Dendritic cell treated with granulocyte-macrophage colony-stimulating factor and Interleukin-4, amounts not matched to agents 40 ng/mL and 50 ng/mL, for 4 days (primary cell): Measurements from ENCODE around the gene RPS19.

ENCODE experiments used
- H3K27ac Mint-ChIP-seq: one replicate; pipeline ENCODE4 v1.8.0; 2022; ENCODE audit warnings: mild to moderate bottlenecking, mixed read lengths
- H3K27me3 Mint-ChIP-seq: one replicate; pipeline ENCODE4 v1.8.0; 2022; ENCODE audit warnings: mild to moderate bottlenecking, mixed read lengths
- H3K36me3 Mint-ChIP-seq: one replicate; pipeline ENCODE4 v1.8.0; 2022; ENCODE audit warnings: low read depth, mixed read lengths
- H3K4me1 Mint-ChIP-seq: one replicate; pipeline ENCODE4 v1.8.0; 2022; ENCODE audit warnings: low read depth, mixed read lengths
- H3K4me3 Mint-ChIP-seq: one replicate; pipeline ENCODE4 v1.8.0; 2022; ENCODE audit warnings: mild to moderate bottlenecking, moderate library complexity, mixed read lengths
- H3K9me3 Mint-ChIP-seq: one replicate; pipeline ENCODE4 v1.8.0; 2022; ENCODE audit warnings: mixed read lengths
- intact Hi-C: fragments of 100-400 bp; cut with micrococcal nuclease; formaldehyde crosslinking; loops from one replicate; pipeline ENCODE4 v1.15.0; 2022

RPS19 gene

GRCh38 chr19:41890936-41891335 lies 30.9 kb downstream of the RPS19 start:
- Mint-ChIP-seq H3K9me3 (no peaks in the 10 kb centered on the region), H3K27me3 (no peaks in the 10 kb centered on the region), H3K4me3 (no peak overlapping the region), H3K27ac (no peak overlapping the region), H3K4me1 (peaks cover 25% of the 10 kb centered on the region), H3K36me3 (peaks cover 95% of the 10 kb centered on the region)
- intact Hi-C loops = no loop called here

GRCh38 chr19:41892173-41892902 lies 32.3 kb downstream of the RPS19 start:
- H3K9me3 Mint-ChIP-seq = no peaks in the 10 kb centered on the region

GRCh38 chr19:41893899-41894298 lies 33.8 kb downstream of the RPS19 start:
- H3K27me3 Mint-ChIP-seq = no peaks in the 10 kb centered on the region
- H3K4me3 Mint-ChIP-seq = no peak overlapping the region
- intact Hi-C loops = no loop called here
- H3K9me3 Mint-ChIP-seq = no peaks in the 10 kb centered on the region
- H3K4me1 Mint-ChIP-seq = no peaks in the 10 kb centered on the region
- H3K36me3 Mint-ChIP-seq = peaks cover 96% of the 10 kb centered on the region
- H3K27ac Mint-ChIP-seq = no peak overlapping the region

More at GRCh38 chr19:41892173-41892902, 32.3 kb downstream of the RPS19 start:
- H3K36me3 Mint-ChIP-seq = peaks cover 96% of the 10 kb centered on the region
- no peak overlapping the region for H3K4me3 Mint-ChIP-seq
- no peak overlapping the region for H3K27ac Mint-ChIP-seq
- intact Hi-C loops = no loop called here
- no peaks in the 10 kb centered on the region for H3K27me3 Mint-ChIP-seq
- H3K4me1 Mint-ChIP-seq = peaks cover 11% of the 10 kb centered on the region

GRCh38 chr19:41894350-41894749 lies 34.3 kb downstream of the RPS19 start:
- Mint-ChIP-seq H3K27ac (no peak overlapping the region), H3K27me3 (no peaks in the 10 kb centered on the region), H3K4me3 (no peak overlapping the region), H3K36me3 (peaks cover 96% of the 10 kb centered on the region), H3K9me3 (no peaks in the 10 kb centered on the region), H3K4me1 (no peaks in the 10 kb centered on the region)
- intact Hi-C loops = no loop called here

- no peak overlapping the region for H3K27ac Mint-ChIP-seq
- H3K27me3 Mint-ChIP-seq = no peaks in the 10 kb centered on the region
- no peaks in the 10 kb centered on the region for H3K9me3 Mint-ChIP-seq
- H3K36me3 Mint-ChIP-seq = peaks cover 96% of the 10 kb centered on the region
- H3K4me3 Mint-ChIP-seq = no peak overlapping the region
- intact Hi-C loops = no loop called here
- no peaks in the 10 kb centered on the region for H3K4me1 Mint-ChIP-seq
Observed at GRCh38 chr19:41895745-41896580, 35.9 kb downstream of the RPS19 start.

GRCh38 chr19:41896581-41896942 lies 36.5 kb downstream of the RPS19 start:
- no peak overlapping the region for H3K27ac Mint-ChIP-seq
- no peaks in the 10 kb centered on the region for H3K27me3 Mint-ChIP-seq
- no peaks in the 10 kb centered on the region for H3K9me3 Mint-ChIP-seq
- H3K4me1 Mint-ChIP-seq = no peaks in the 10 kb centered on the region
- H3K4me3 Mint-ChIP-seq = no peak overlapping the region
- intact Hi-C loops = no loop called here
- peaks cover 98% of the 10 kb centered on the region for H3K36me3 Mint-ChIP-seq

- Mint-ChIP-seq H3K27me3 (no peaks in the 10 kb centered on the region), H3K9me3 (no peaks in the 10 kb centered on the region), H3K36me3 (peaks cover 98% of the 10 kb centered on the region), H3K27ac (no peak overlapping the region), H3K4me1 (no peaks in the 10 kb centered on the region), H3K4me3 (no peak overlapping the region)
- intact Hi-C loops = no loop called here
Observed at GRCh38 chr19:41897181-41897580, 37.1 kb downstream of the RPS19 start.

GRCh38 chr19:41897820-41898219 lies 37.8 kb downstream of the RPS19 start:
- Mint-ChIP-seq H3K27ac (no peak overlapping the region), H3K36me3 (peaks cover 98% of the 10 kb centered on the region), H3K4me3 (no peak overlapping the region), H3K4me1 (no peaks in the 10 kb centered on the region), H3K9me3 (no peaks in the 10 kb centered on the region), H3K27me3 (no peaks in the 10 kb centered on the region)
- intact Hi-C loops = no loop called here

- Mint-ChIP-seq H3K27me3 (no peaks in the 10 kb centered on the region), H3K4me3 (no peak overlapping the region), H3K36me3 (peaks cover 98% of the 10 kb centered on the region), H3K9me3 (no peaks in the 10 kb centered on the region), H3K27ac (no peak overlapping the region), H3K4me1 (no peaks in the 10 kb centered on the region)
- intact Hi-C loops = no loop called here
Observed at GRCh38 chr19:41898235-41898634, 38.2 kb downstream of the RPS19 start.

GRCh38 chr19:41901707-41902360 lies 41.8 kb downstream of the RPS19 start:
- H3K36me3 Mint-ChIP-seq = peaks cover 100% of the 10 kb centered on the region
- H3K27ac Mint-ChIP-seq = no peak overlapping the region
- H3K4me3 Mint-ChIP-seq = no peak overlapping the region
- H3K4me1 Mint-ChIP-seq = no peaks in the 10 kb centered on the region
- intact Hi-C loops = no loop called here
- H3K27me3 Mint-ChIP-seq = no peaks in the 10 kb centered on the region
- H3K9me3 Mint-ChIP-seq = no peaks in the 10 kb centered on the region

- Mint-ChIP-seq H3K27me3 (no peaks in the 10 kb centered on the region), H3K9me3 (no peaks in the 10 kb centered on the region), H3K36me3 (peaks cover 100% of the 10 kb centered on the region)
Observed at GRCh38 chr19:41902594-41902993, 42.5 kb downstream of the RPS19 start.

GRCh38 chr19:41903193-41903953 lies 43.3 kb downstream of the RPS19 start:
- Mint-ChIP-seq H3K27me3 (peaks cover under 1% of the 10 kb centered on the region), H3K4me1 (no peaks in the 10 kb centered on the region), H3K36me3 (peaks cover 100% of the 10 kb centered on the region), H3K9me3 (no peaks in the 10 kb centered on the region), H3K27ac (no peak overlapping the region), H3K4me3 (no peak overlapping the region)
- intact Hi-C loops = no loop called here

More at GRCh38 chr19:41902594-41902993, 42.5 kb downstream of the RPS19 start:
- intact Hi-C loops = no loop called here
- Mint-ChIP-seq H3K27ac (no peak overlapping the region), H3K4me1 (no peaks in the 10 kb centered on the region), H3K4me3 (no peak overlapping the region)

- H3K4me1 Mint-ChIP-seq = no peaks in the 10 kb centered on the region
- peaks cover 6% of the 10 kb centered on the region for H3K27me3 Mint-ChIP-seq
- no peak overlapping the region for H3K27ac Mint-ChIP-seq
- H3K9me3 Mint-ChIP-seq = no peaks in the 10 kb centered on the region
- intact Hi-C loops = no loop called here
- H3K36me3 Mint-ChIP-seq = peaks cover 99% of the 10 kb centered on the region
- no peak overlapping the region for H3K4me3 Mint-ChIP-seq
Observed at GRCh38 chr19:41904118-41904870, 44.2 kb downstream of the RPS19 start.
